Right lobe of liver (tissue), 6 donors: ENCODE results near the gene ARHGAP30. TPM values are rescaled to one million over a fixed set of nuclear protein-coding genes. Genes with fewer than 3 reads are reported as not detected.

Source experiments
- ATAC-seq, 4 donors: fragments of 200-7000 bp; cut with Tn5 transposase; one replicate each; pipeline ENCODE4 v1.9.1; 2020; ENCODE audit warnings: mild to moderate bottlenecking in 4 of 4, moderate library complexity in 4 of 4
- DNase-seq, 3 donors: peaks; one replicate each; pipeline ENCODE4 v3.0.0-alpha.2; 2020
- H3K27ac ChIP-seq, 3 donors: fragments of 200-600 bp; one replicate each; pipeline ENCODE4 v1.8.0; 2022
- H3K27me3 ChIP-seq, 2 donors: fragments of 200-600 bp; one replicate each; pipeline ENCODE4 v1.8.0; 2022
- H3K36me3 ChIP-seq, 4 donors: fragments of 200-600 bp; sonication (generic) in 1 of 4; one replicate each; pipeline versions ENCODE4 v1.5.1 to v1.8.0; 2017 to 2022; ENCODE audit warnings: control low read depth in 1 of 4
- H3K4me1 ChIP-seq, 4 donors: fragments of 200-600 bp; sonication (generic) in 1 of 4; one replicate each; pipeline versions ENCODE4 v1.5.1 to v1.8.0; 2017 to 2022; ENCODE audit warnings: control low read depth in 1 of 4
- H3K4me3 ChIP-seq, 3 donors: fragments of 200-600 bp; one replicate each; pipeline ENCODE4 v1.8.0; 2022
- H3K9me3 ChIP-seq, 4 donors: fragments of 200-600 bp; sonication (generic) in 1 of 4; one replicate each; pipeline versions ENCODE4 v1.5.1 to v1.8.0; 2017 to 2022; ENCODE audit warnings: control low read depth in 1 of 4
- POLR2A ChIP-seq: fragments of 450-650 bp; IDR thresholded peaks from one replicate; pipeline ENCODE4 v1.6.1; 2017; ENCODE audit warnings: antibody characterized with exemption, mild to moderate bottlenecking
- WGBS: methylation state at CpG from one replicate; pipeline ENCODE4 v1.1.6; 2018; ENCODE audit warnings: low coverage, low lambda C conversion rate; ENCODE audit not compliant: insufficient coverage; ENCODE audit errors: missing lambda C conversion rate; 5-methylcytosine and 5-hydroxymethylcytosine counted together
- intact Hi-C, 2 donors: fragments of 100-400 bp; cut with DNase I; formaldehyde crosslinking; loops; one replicate each; pipeline versions ENCODE4 v1.11.2 to v1.14.1; 2022
- total RNA-seq, 6 experiments: library from RNA; depleted of rRNA in 2 of 6; stranded (reverse); fragments of >200 nt in 2 of 6; fragmentation: NEBNext Ultra II Directional in 3 of 6; extraction: Animal tissue kit (Norgen Biotek cat#: 25700) in 3 of 6; gene quantifications; one replicate each; pipeline versions ENCODE4 v1.1.0 to v1.2.4, GENCODE V29; 2016 to 2023
- TF ChIP-seq, protein P1 (sequence below), 4 donors: fragments of 200-600 bp in 3 of 4; fragments of 450-650 bp in 1 of 4; IDR thresholded peaks; one replicate each; pipeline versions ENCODE4 v1.5.1 to v1.8.0; 2016 to 2022; ENCODE audit warnings: antibody characterized with exemption in 4 of 4, mild to moderate bottlenecking in 2 of 4
- donor health status: DM: no; HTN: yes; CAD: no.
- donor health status: DM: no; HTN: no; CAD: no.
- donor health status: DM: no; HTN: no; CAD: no.
- donor health status: DM: no; HTN: yes; CAD: no.
- donor health status: DM: no; HTN: yes; CAD: no.

ARHGAP30 gene
- total RNA-seq, 6 experiments from 2014 or later = 2.8 to 7.4 (median 3.6) TPM

DNA sequence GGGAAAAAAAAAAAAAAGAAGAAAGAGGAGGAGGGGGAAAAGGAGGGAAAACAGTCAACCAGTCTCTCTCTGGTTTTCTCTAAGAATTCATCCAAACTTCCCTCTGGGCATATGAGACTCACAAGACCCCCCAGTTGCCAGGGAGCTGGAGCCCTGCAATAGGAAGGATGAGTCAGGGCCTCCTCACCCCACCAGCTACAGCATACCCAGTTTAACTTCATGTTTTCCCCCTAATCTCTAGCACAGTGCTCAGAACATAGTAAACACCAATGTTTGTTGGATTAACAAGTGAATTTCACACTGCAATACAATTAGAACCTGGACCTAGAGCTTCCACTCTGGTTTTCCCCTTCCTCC is 56.6 kb downstream of the ARHGAP30 start:
- H3K4me1 ChIP-seq = peaks cover 0 to 71% (median 29%) of the 10 kb centered on the region in 4 donors
- H3K27ac ChIP-seq = peak overlapping the region; percentile 96 to 100 (median 98)
- ATAC-seq (peak; percentile 3 to 27 (median 12)), DNase-seq (no peak)
- no peak for TF ChIP-seq POLR2A
- TF ChIP-seq, protein P1, sequence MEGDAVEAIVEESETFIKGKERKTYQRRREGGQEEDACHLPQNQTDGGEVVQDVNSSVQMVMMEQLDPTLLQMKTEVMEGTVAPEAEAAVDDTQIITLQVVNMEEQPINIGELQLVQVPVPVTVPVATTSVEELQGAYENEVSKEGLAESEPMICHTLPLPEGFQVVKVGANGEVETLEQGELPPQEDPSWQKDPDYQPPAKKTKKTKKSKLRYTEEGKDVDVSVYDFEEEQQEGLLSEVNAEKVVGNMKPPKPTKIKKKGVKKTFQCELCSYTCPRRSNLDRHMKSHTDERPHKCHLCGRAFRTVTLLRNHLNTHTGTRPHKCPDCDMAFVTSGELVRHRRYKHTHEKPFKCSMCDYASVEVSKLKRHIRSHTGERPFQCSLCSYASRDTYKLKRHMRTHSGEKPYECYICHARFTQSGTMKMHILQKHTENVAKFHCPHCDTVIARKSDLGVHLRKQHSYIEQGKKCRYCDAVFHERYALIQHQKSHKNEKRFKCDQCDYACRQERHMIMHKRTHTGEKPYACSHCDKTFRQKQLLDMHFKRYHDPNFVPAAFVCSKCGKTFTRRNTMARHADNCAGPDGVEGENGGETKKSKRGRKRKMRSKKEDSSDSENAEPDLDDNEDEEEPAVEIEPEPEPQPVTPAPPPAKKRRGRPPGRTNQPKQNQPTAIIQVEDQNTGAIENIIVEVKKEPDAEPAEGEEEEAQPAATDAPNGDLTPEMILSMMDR (IDR thresholded peaks at IDR 0.05) = no peak
- intact Hi-C loops = no loop called here
- no peaks in the 10 kb centered on the region for H3K9me3 ChIP-seq
- no peaks in the 10 kb centered on the region for H3K27me3 ChIP-seq
- H3K36me3 ChIP-seq = no peaks in the 10 kb centered on the region
- peak overlapping the region; percentile 19 to 49 (median 43) for H3K4me3 ChIP-seq

DNA sequence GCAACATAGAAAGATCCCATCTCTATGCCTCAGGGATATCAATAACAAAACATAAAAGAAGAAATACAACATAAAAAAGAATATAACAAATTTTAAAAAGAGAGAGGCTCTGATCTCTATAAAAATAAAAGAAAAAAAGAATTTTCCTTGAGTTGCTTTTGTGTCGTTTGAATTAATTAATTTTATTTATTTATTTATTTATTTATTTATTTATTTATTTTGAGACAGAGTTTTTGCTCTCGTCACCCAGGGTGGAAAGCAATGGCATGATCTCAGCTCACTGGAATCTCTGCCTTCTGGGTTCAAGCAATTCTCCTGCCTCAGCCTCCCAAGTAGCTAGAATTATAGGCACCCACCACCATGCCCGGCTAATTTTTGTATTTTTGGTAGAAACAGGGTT is 57.3 kb downstream of the ARHGAP30 start:
- peak overlapping the region; percentile 96 to 100 (median 98) for H3K27ac ChIP-seq
- H3K36me3 ChIP-seq = no peaks in the 10 kb centered on the region
- H3K4me1 ChIP-seq = peaks cover 0 to 64% (median 25%) of the 10 kb centered on the region in 4 donors
- DNase-seq (no peak), ATAC-seq (no peak)
- no peaks in the 10 kb centered on the region for H3K9me3 ChIP-seq
- H3K27me3 ChIP-seq = no peaks in the 10 kb centered on the region
- intact Hi-C loops = no loop called here
- H3K4me3 ChIP-seq = no peak overlapping the region
- 52% methylated on average over 3 of the region's 3 CpGs for WGBS
- no peak for TF ChIP-seq POLR2A
- TF ChIP-seq, protein P1 (IDR thresholded peaks at IDR 0.05) = no peak

DNA sequence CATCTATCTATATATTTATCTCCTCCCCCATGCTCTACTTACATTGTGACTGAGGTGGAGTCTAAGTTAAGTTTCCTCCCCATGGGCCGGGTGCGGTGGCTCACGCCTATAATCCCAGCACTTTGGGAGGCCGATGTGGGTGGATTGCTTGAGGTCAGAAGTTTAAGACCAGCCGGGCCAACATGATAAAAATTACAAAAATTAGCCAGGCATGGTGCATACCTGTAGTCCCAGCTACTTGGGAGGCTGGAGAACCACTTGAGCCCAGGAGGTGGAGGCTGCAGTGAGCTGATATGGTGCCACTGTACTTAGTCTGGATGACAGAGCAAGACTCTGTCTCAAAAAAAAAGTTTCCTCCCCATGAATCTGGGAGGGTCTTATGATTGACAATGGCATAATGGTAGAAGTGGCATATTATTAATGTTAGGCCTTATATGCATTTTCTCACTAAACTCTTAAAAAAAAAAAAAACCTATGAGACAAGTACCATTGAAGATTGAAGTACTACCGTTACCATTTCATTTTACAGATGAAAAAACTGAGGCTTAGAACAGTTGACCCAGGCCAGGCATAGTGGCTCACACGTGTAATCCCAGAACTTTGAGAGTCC is 60.0 kb downstream of the ARHGAP30 start:
- DNase-seq (no peak), ATAC-seq (no peak)
- H3K4me3 ChIP-seq = no peak overlapping the region
- H3K27me3 ChIP-seq = no peaks in the 10 kb centered on the region
- peaks cover 0 to 40% (median 18%) of the 10 kb centered on the region in 4 donors for H3K4me1 ChIP-seq
- no peaks in the 10 kb centered on the region for H3K9me3 ChIP-seq
- TF ChIP-seq, protein P1 (IDR thresholded peaks at IDR 0.05) = no peak
- no peak for TF ChIP-seq POLR2A
- H3K27ac ChIP-seq = peak overlapping the region in 1 of 3 donors; percentile 2
- WGBS = 88% methylated on average over 7 of the region's 7 CpGs
- intact Hi-C loops = no loop called here
- no peaks in the 10 kb centered on the region for H3K36me3 ChIP-seq

DNA sequence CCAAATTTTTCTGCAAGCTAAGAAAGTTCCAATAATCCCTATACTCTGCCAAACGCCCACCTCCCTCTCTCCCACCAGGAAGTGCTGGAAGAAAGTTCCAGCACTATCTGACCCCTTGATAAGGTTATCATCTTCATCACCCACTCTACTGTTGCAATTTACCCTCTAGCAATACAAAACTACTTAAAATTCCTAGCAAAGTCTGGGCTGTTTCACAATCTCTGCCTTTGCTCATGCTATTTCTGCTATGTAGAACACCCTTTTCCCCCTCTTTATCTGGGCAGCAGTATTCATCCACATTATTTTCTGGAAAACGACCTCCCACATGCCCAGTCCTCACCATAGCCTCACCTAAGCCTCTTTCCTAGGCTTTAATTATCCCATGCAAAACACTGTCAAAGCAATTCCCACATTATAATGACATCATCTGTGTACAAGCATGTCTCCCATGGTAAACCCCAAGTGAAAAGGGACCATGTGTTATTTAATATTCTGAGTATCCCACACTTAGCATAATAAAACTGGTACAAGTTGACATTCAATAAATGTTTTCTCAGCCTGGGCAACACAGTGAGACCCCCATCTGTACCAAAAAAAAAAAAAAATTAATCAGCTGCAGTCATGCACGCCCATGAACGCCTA is 60.7 kb downstream of the ARHGAP30 start:
- no peak overlapping the region for H3K4me3 ChIP-seq
- H3K4me1 ChIP-seq = peaks cover 0 to 33% (median 15%) of the 10 kb centered on the region in 4 donors
- no peaks in the 10 kb centered on the region for H3K9me3 ChIP-seq
- 53% methylated on average over 4 of the region's 4 CpGs for WGBS
- intact Hi-C loops = no loop called here
- H3K27ac ChIP-seq = peak overlapping the region in 2 of 3 donors; percentile 2 to 10
- ATAC-seq = peak in 1 of 4 donors; percentile 1
- TF ChIP-seq, protein P1 (IDR thresholded peaks at IDR 0.05) = no peak
- no peak for TF ChIP-seq POLR2A
- H3K27me3 ChIP-seq = no peaks in the 10 kb centered on the region
- H3K36me3 ChIP-seq = no peaks in the 10 kb centered on the region
- DNase-seq = no peak
